Neural progenitor cell (in vitro differentiated cells): ENCODE measurements around the gene C4BPB. TPM values are rescaled to one million over a fixed set of nuclear protein-coding genes. Genes with fewer than 3 reads are reported as not detected.

Experiments
- DNase-seq: peaks from one replicate; pipeline ENCODE4 v3.0.0-alpha.2; 2016; ENCODE audit warnings: low spot score
- H2AFZ ChIP-seq: fragments of 200-600 bp; sonication (generic); replicated peaks from 2 replicates; pipeline ENCODE4 v1.6.1; 2016; ENCODE audit warnings: antibody characterized with exemption
- H3F3A ChIP-seq: fragments of 200-600 bp; sonication (generic); 2 replicates; pipeline ENCODE4 v1.6.1; 2016; ENCODE audit warnings: antibody characterized with exemption, low read depth
- H3K27ac ChIP-seq: fragments of 200-600 bp; sonication (generic); 2 replicates; pipeline ENCODE4 v1.5.1; 2016; ENCODE audit warnings: mild to moderate bottlenecking
- H3K27me3 ChIP-seq: fragments of 200-600 bp; sonication (generic); 2 replicates; pipeline ENCODE4 v1.6.1; 2016; ENCODE audit warnings: mild to moderate bottlenecking, moderate library complexity
- H3K36me3 ChIP-seq: fragments of 200-600 bp; sonication (generic); 2 replicates; pipeline ENCODE4 v1.5.1; 2016
- H3K4me1 ChIP-seq: fragments of 200-600 bp; sonication (generic); 2 replicates; pipeline ENCODE4 v1.6.1; 2016; ENCODE audit warnings: mixed run types
- H3K4me2 ChIP-seq: fragments of 200-600 bp; sonication (generic); 2 replicates; pipeline ENCODE4 v1.6.1; 2016
- H3K4me3 ChIP-seq: fragments of 200-600 bp; sonication (generic); 2 replicates; pipeline ENCODE4 v1.5.1; 2016
- H3K79me2 ChIP-seq: fragments of 200-600 bp; sonication (generic); 2 replicates; pipeline ENCODE4 v1.6.1; 2016; ENCODE audit warnings: low read depth
- H3K9ac ChIP-seq: fragments of 200-600 bp; sonication (generic); 2 replicates; pipeline ENCODE4 v1.6.1; 2016
- H3K9me3 ChIP-seq: fragments of 200-600 bp; sonication (generic); 2 replicates; pipeline ENCODE4 v1.5.1; 2016; ENCODE audit warnings: low read depth
- H4K20me1 ChIP-seq: fragments of 200-600 bp; sonication (generic); 2 replicates; pipeline ENCODE4 v1.6.1; 2016; ENCODE audit warnings: low read depth
- H3K27ac Mint-ChIP-seq: 3 replicates; pipeline ENCODE4 v1.8.0; 2021; ENCODE audit warnings: mixed read lengths
- H3K27me3 Mint-ChIP-seq: 2 replicates; pipeline ENCODE4 v1.8.0; 2022; ENCODE audit warnings: low read depth, mild to moderate bottlenecking, inconsistent platforms, moderate library complexity, mixed read lengths; ENCODE audit not compliant: insufficient read depth
- H3K36me3 Mint-ChIP-seq: 3 replicates; pipeline ENCODE4 v1.8.0; 2021; ENCODE audit warnings: mixed read lengths
- H3K4me1 Mint-ChIP-seq: 3 replicates; pipeline ENCODE4 v1.8.0; 2021; ENCODE audit warnings: mixed read lengths
- H3K4me3 Mint-ChIP-seq: 3 replicates; pipeline ENCODE4 v1.8.0; 2021; ENCODE audit warnings: mild to moderate bottlenecking, moderate library complexity, mixed read lengths
- H3K9me3 Mint-ChIP-seq: 3 replicates; pipeline ENCODE4 v1.8.0; 2020; ENCODE audit warnings: mixed read lengths
- EZH2 ChIP-seq: fragments of 200-600 bp; sonication (generic); IDR thresholded peaks from 2 replicates; pipeline ENCODE4 v1.6.1; 2017; ENCODE audit warnings: antibody characterized with exemption, mild to moderate bottlenecking, moderate library complexity
- EZH2phosphoT487 ChIP-seq: fragments of 200-600 bp; sonication (generic); IDR thresholded peaks from 2 replicates; pipeline ENCODE4 v1.6.1; 2017; ENCODE audit warnings: antibody characterized with exemption
- total RNA-seq: library from RNA; depleted of rRNA; stranded (reverse); fragments of >200 nt; gene quantifications from 2 replicates; pipeline ENCODE4 v1.2.3, GENCODE V29; 2015; ENCODE audit warnings: low replicate concordance
- TF ChIP-seq, protein P1 (sequence below): fragments of 200-600 bp; sonication (generic); IDR thresholded peaks from 2 replicates; pipeline ENCODE4 v1.5.1; 2017; ENCODE audit warnings: antibody characterized with exemption, mild to moderate bottlenecking

Gene C4BPB
- total RNA-seq, 1 donor from 2014 or later = not detected

- Mint-ChIP-seq H3K36me3 (no peaks in the 10 kb centered on the region), H3K4me1 (peaks cover 2% of the 10 kb centered on the region), H3K27ac (no peak overlapping the region), H3K27me3 (peaks cover 2% of the 10 kb centered on the region), H3K4me3 (no peak overlapping the region), H3K9me3 (no peaks in the 10 kb centered on the region)
- no peak overlapping the region for H3K27ac ChIP-seq
- no peaks in the 10 kb centered on the region for H3K36me3 ChIP-seq
- no peak for DNase-seq
- no peaks in the 10 kb centered on the region for H4K20me1 ChIP-seq
- H3F3A ChIP-seq = no peaks in the 10 kb centered on the region
- H3K4me3 ChIP-seq = no peak overlapping the region
- no peaks in the 10 kb centered on the region for H3K9me3 ChIP-seq
- no peak overlapping the region for H3K9ac ChIP-seq
- no peak for TF ChIP-seq EZH2phosphoT487
- TF ChIP-seq, protein P1, sequence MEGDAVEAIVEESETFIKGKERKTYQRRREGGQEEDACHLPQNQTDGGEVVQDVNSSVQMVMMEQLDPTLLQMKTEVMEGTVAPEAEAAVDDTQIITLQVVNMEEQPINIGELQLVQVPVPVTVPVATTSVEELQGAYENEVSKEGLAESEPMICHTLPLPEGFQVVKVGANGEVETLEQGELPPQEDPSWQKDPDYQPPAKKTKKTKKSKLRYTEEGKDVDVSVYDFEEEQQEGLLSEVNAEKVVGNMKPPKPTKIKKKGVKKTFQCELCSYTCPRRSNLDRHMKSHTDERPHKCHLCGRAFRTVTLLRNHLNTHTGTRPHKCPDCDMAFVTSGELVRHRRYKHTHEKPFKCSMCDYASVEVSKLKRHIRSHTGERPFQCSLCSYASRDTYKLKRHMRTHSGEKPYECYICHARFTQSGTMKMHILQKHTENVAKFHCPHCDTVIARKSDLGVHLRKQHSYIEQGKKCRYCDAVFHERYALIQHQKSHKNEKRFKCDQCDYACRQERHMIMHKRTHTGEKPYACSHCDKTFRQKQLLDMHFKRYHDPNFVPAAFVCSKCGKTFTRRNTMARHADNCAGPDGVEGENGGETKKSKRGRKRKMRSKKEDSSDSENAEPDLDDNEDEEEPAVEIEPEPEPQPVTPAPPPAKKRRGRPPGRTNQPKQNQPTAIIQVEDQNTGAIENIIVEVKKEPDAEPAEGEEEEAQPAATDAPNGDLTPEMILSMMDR = no peak
- TF ChIP-seq EZH2 = no peak
- H3K27me3 ChIP-seq = no peaks in the 10 kb centered on the region
- H3K4me2 ChIP-seq = no peak overlapping the region
- no peaks in the 10 kb centered on the region for H3K4me1 ChIP-seq
- no peaks in the 10 kb centered on the region for H3K79me2 ChIP-seq
- H2AFZ ChIP-seq = no peak overlapping the region
These were observed 10.0 kb upstream of the C4BPB start for GRCh38 chr1:207078578-207079132.

- H2AFZ ChIP-seq = no peak overlapping the region
- no peaks in the 10 kb centered on the region for H3K4me1 ChIP-seq
- H3K27ac Mint-ChIP-seq = no peak overlapping the region
- no peaks in the 10 kb centered on the region for H3K9me3 Mint-ChIP-seq
- no peaks in the 10 kb centered on the region for H3K36me3 Mint-ChIP-seq
- no peak overlapping the region for H3K27ac ChIP-seq
- TF ChIP-seq, protein P1 = no peak
- no peak for TF ChIP-seq EZH2phosphoT487
- TF ChIP-seq EZH2 = no peak
- no peaks in the 10 kb centered on the region for H3F3A ChIP-seq
- peaks cover 4% of the 10 kb centered on the region for H3K4me1 Mint-ChIP-seq
- no peak for DNase-seq
- H3K9me3 ChIP-seq = no peaks in the 10 kb centered on the region
- H3K79me2 ChIP-seq = no peaks in the 10 kb centered on the region
- H3K9ac ChIP-seq = no peak overlapping the region
- no peaks in the 10 kb centered on the region for H4K20me1 ChIP-seq
- H3K27me3 Mint-ChIP-seq = peaks cover 2% of the 10 kb centered on the region
- no peak overlapping the region for H3K4me3 Mint-ChIP-seq
- H3K4me3 ChIP-seq = no peak overlapping the region
- H3K27me3 ChIP-seq = no peaks in the 10 kb centered on the region
- H3K4me2 ChIP-seq = no peak overlapping the region
- H3K36me3 ChIP-seq = no peaks in the 10 kb centered on the region
These were observed 8.9 kb upstream of the C4BPB start for GRCh38 chr1:207079706-207080241.

DNA sequence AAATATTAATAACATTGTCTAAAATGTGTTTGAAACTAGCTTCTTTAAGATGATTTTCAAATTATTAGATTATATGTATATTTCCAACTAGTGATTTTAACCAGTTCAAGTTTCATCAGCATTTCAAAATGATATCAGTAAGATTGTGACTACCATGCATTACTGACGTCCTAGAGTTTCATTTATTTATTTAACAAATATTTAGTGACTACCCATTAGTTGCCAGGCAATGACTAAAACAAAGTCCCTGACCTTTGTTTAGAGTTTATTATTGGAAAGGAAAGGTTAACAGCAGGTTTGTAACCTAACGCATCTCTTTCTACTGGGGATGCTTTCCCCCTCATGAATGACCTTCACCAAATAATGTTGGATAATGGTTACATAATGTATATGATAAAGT, 7.6 kb upstream of the C4BPB start:
- Mint-ChIP-seq H3K27me3 (peaks cover 2% of the 10 kb centered on the region), H3K27ac (no peak overlapping the region), H3K36me3 (no peaks in the 10 kb centered on the region), H3K9me3 (no peaks in the 10 kb centered on the region), H3K4me1 (peaks cover 4% of the 10 kb centered on the region), H3K4me3 (no peak overlapping the region)
- H3K27ac ChIP-seq = no peak overlapping the region
- no peaks in the 10 kb centered on the region for H3K27me3 ChIP-seq
- H2AFZ ChIP-seq = no peak overlapping the region
- no peaks in the 10 kb centered on the region for H3K36me3 ChIP-seq
- H3K4me3 ChIP-seq = no peak overlapping the region
- H3K9ac ChIP-seq = no peak overlapping the region
- no peaks in the 10 kb centered on the region for H3K9me3 ChIP-seq
- TF ChIP-seq, protein P1 = no peak
- TF ChIP-seq EZH2phosphoT487 = no peak
- no peak for TF ChIP-seq EZH2
- no peaks in the 10 kb centered on the region for H3K79me2 ChIP-seq
- H3K4me1 ChIP-seq = no peaks in the 10 kb centered on the region
- no peak for DNase-seq
- no peaks in the 10 kb centered on the region for H3F3A ChIP-seq
- H4K20me1 ChIP-seq = no peaks in the 10 kb centered on the region
- no peak overlapping the region for H3K4me2 ChIP-seq
